ENCODE data around the gene SLC26A5.

SLC26A5 gene

GRCh38 chr7:103341466-103341865 lies 104.5 kb downstream of the SLC26A5 start:
- H2BK15ac ChIP-seq (ENCODE audit: low read depth, poor library complexity, severe bottlenecking): no peak overlapping the region
- peaks cover 1% of the 10 kb centered on the region for H3K4me1 ChIP-seq (ENCODE audit: control insufficient read depth, insufficient read depth, low read depth, low read length)
- H4K8ac ChIP-seq (ENCODE audit: low read length): no peak overlapping the region
- no peak overlapping the region for H3K18ac ChIP-seq (ENCODE audit: low read depth in 1 of 2, low read length in 2 of 2)
- no peak overlapping the region for H3K14ac ChIP-seq (ENCODE audit: low read length in 2 of 2)
- DNase-seq: no peak
- 78% methylated on average over 2 of the region's 2 CpGs for WGBS
- H2BK120ac ChIP-seq (ENCODE audit: low read depth, low read length): no peak overlapping the region
- no peaks in the 10 kb centered on the region for H3K27me3 ChIP-seq (ENCODE audit: control insufficient read depth in 1 of 2, insufficient read depth in 1 of 2, low read length in 2 of 2)
- H3K4me2 ChIP-seq (ENCODE audit: low read length, poor library complexity, severe bottlenecking): no peak overlapping the region
- no peak overlapping the region for H2AK5ac ChIP-seq (ENCODE audit: low read length, severe bottlenecking)
- H3K4me3 ChIP-seq (ENCODE audit: insufficient read depth in 1 of 2, low read depth in 1 of 2, low read length in 2 of 2): no peak overlapping the region
- peaks cover 13 to 47% of the 10 kb centered on the region in 2 experiments for H3K36me3 ChIP-seq (ENCODE audit: control insufficient read depth in 1 of 2, insufficient read depth in 2 of 2, low read depth in 1 of 2, low read length in 2 of 2)
- no peak overlapping the region for H3K23ac ChIP-seq (ENCODE audit: low read length in 2 of 2)
- peaks cover 5% of the 10 kb centered on the region for H3K79me1 ChIP-seq (replicated peaks; ENCODE audit: low read length, poor library complexity, severe bottlenecking)
- no peak overlapping the region for H4K91ac ChIP-seq (ENCODE audit: low read length)
- H2BK12ac ChIP-seq (ENCODE audit: low read length in 2 of 2): no peak overlapping the region
- H3K9me3 ChIP-seq (ENCODE audit: control insufficient read depth, low read length): no peaks in the 10 kb centered on the region
- H3K4ac ChIP-seq (ENCODE audit: low read depth in 1 of 2, low read length in 2 of 2): no peak overlapping the region
- no peak overlapping the region for H3K27ac ChIP-seq (ENCODE audit: low read length, poor library complexity, severe bottlenecking)
- no peak overlapping the region for H2BK5ac ChIP-seq (ENCODE audit: low read depth, low read length, poor library complexity, severe bottlenecking)
- no peak overlapping the region for H2AFZ ChIP-seq (ENCODE audit: low read depth, low read length)
- peak overlapping the region; percentile 29 for H3K9ac ChIP-seq (ENCODE audit: low read length)

- H3K9me3 ChIP-seq (ENCODE audit: control insufficient read depth, low read length): no peaks in the 10 kb centered on the region
- peaks cover 9% of the 10 kb centered on the region for H3K79me1 ChIP-seq (replicated peaks; ENCODE audit: low read length, poor library complexity, severe bottlenecking)
- H4K91ac ChIP-seq (ENCODE audit: low read length): no peak overlapping the region
- no peak overlapping the region for H3K9ac ChIP-seq (ENCODE audit: low read length)
- DNase-seq: no peak
- no peak overlapping the region for H3K27ac ChIP-seq (ENCODE audit: low read length, poor library complexity, severe bottlenecking)
- no CpG with 5 or more reads among the region's 2 CpGs for WGBS
- no peak overlapping the region for H3K4me3 ChIP-seq (ENCODE audit: insufficient read depth in 1 of 2, low read depth in 1 of 2, low read length in 2 of 2)
- no peak overlapping the region for H3K4me2 ChIP-seq (ENCODE audit: low read length, poor library complexity, severe bottlenecking)
- H3K23ac ChIP-seq (ENCODE audit: low read length in 2 of 2): no peak overlapping the region
- H3K18ac ChIP-seq (ENCODE audit: low read depth in 1 of 2, low read length in 2 of 2): no peak overlapping the region
- peaks cover 28 to 67% of the 10 kb centered on the region in 2 experiments for H3K36me3 ChIP-seq (ENCODE audit: control insufficient read depth in 1 of 2, insufficient read depth in 2 of 2, low read depth in 1 of 2, low read length in 2 of 2)
- H3K4ac ChIP-seq (ENCODE audit: low read depth in 1 of 2, low read length in 2 of 2): no peak overlapping the region
- H3K4me1 ChIP-seq (ENCODE audit: control insufficient read depth, insufficient read depth, low read depth, low read length): peaks cover 1% of the 10 kb centered on the region
- no peak overlapping the region for H2BK5ac ChIP-seq (ENCODE audit: low read depth, low read length, poor library complexity, severe bottlenecking)
- H2BK120ac ChIP-seq (ENCODE audit: low read depth, low read length): no peak overlapping the region
- H2AK5ac ChIP-seq (ENCODE audit: low read length, severe bottlenecking): no peak overlapping the region
- no peak overlapping the region for H2BK12ac ChIP-seq (ENCODE audit: low read length in 2 of 2)
- no peak overlapping the region for H4K8ac ChIP-seq (ENCODE audit: low read length)
- no peaks in the 10 kb centered on the region for H3K27me3 ChIP-seq (ENCODE audit: control insufficient read depth in 1 of 2, insufficient read depth in 1 of 2, low read length in 2 of 2)
- no peak overlapping the region for H3K14ac ChIP-seq (ENCODE audit: low read length in 2 of 2)
- no peak overlapping the region for H2AFZ ChIP-seq (ENCODE audit: low read depth, low read length)
- no peak overlapping the region for H2BK15ac ChIP-seq (ENCODE audit: low read depth, poor library complexity, severe bottlenecking)
Observed at GRCh38 chr7:103338864-103339263, 107.1 kb downstream of the SLC26A5 start.

GRCh38 chr7:103336761-103337160 lies 109.2 kb downstream of the SLC26A5 start:
- 91% methylated on average over 1 of the region's 2 CpGs for WGBS

GRCh38 chr7:103325744-103326143 lies 120.3 kb downstream of the SLC26A5 start:
- H3K4me3 ChIP-seq (ENCODE audit: insufficient read depth in 1 of 2, low read depth in 1 of 2, low read length in 2 of 2): no peak overlapping the region
- no peaks in the 10 kb centered on the region for H3K4me1 ChIP-seq (ENCODE audit: control insufficient read depth, insufficient read depth, low read depth, low read length)
- H3K27me3 ChIP-seq (ENCODE audit: control insufficient read depth in 1 of 2, insufficient read depth in 1 of 2, low read length in 2 of 2): no peaks in the 10 kb centered on the region
- peaks cover 8% of the 10 kb centered on the region for H3K79me1 ChIP-seq (replicated peaks; ENCODE audit: low read length, poor library complexity, severe bottlenecking)
- H2BK5ac ChIP-seq (ENCODE audit: low read depth, low read length, poor library complexity, severe bottlenecking): no peak overlapping the region
- H2BK15ac ChIP-seq (ENCODE audit: low read depth, poor library complexity, severe bottlenecking): no peak overlapping the region
- no peak overlapping the region for H4K8ac ChIP-seq (ENCODE audit: low read length)
- no peak overlapping the region for H3K4me2 ChIP-seq (ENCODE audit: low read length, poor library complexity, severe bottlenecking)
- no peak for DNase-seq
- H3K9ac ChIP-seq (ENCODE audit: low read length): no peak overlapping the region
- H2AK5ac ChIP-seq (ENCODE audit: low read length, severe bottlenecking): no peak overlapping the region
- H3K9me3 ChIP-seq (ENCODE audit: control insufficient read depth, low read length): no peaks in the 10 kb centered on the region
- H3K27ac ChIP-seq (ENCODE audit: low read length, poor library complexity, severe bottlenecking): no peak overlapping the region
- WGBS: 98% methylated on average over 5 of the region's 8 CpGs
- no peak overlapping the region for H4K91ac ChIP-seq (ENCODE audit: low read length)
- peaks cover 24 to 76% of the 10 kb centered on the region in 2 experiments for H3K36me3 ChIP-seq (ENCODE audit: control insufficient read depth in 1 of 2, insufficient read depth in 2 of 2, low read depth in 1 of 2, low read length in 2 of 2)
- no peak overlapping the region for H3K4ac ChIP-seq (ENCODE audit: low read depth in 1 of 2, low read length in 2 of 2)
- no peak overlapping the region for H3K14ac ChIP-seq (ENCODE audit: low read length in 2 of 2)
- H2AFZ ChIP-seq (ENCODE audit: low read depth, low read length): no peak overlapping the region
- H2BK12ac ChIP-seq (ENCODE audit: low read length in 2 of 2): no peak overlapping the region
- no peak overlapping the region for H3K18ac ChIP-seq (ENCODE audit: low read depth in 1 of 2, low read length in 2 of 2)
- no peak overlapping the region for H2BK120ac ChIP-seq (ENCODE audit: low read depth, low read length)
- no peak overlapping the region for H3K23ac ChIP-seq (ENCODE audit: low read length in 2 of 2)

More at GRCh38 chr7:103336761-103337160, 109.2 kb downstream of the SLC26A5 start:
- H2BK5ac ChIP-seq (ENCODE audit: low read depth, low read length, poor library complexity, severe bottlenecking): no peak overlapping the region
- no peak overlapping the region for H3K9ac ChIP-seq (ENCODE audit: low read length)
- H2BK120ac ChIP-seq (ENCODE audit: low read depth, low read length): no peak overlapping the region
- no peak overlapping the region for H3K18ac ChIP-seq (ENCODE audit: low read depth in 1 of 2, low read length in 2 of 2)
- H3K4me3 ChIP-seq (ENCODE audit: insufficient read depth in 1 of 2, low read depth in 1 of 2, low read length in 2 of 2): no peak overlapping the region
- H4K91ac ChIP-seq (ENCODE audit: low read length): no peak overlapping the region
- peaks cover 10% of the 10 kb centered on the region for H3K79me1 ChIP-seq (replicated peaks; ENCODE audit: low read length, poor library complexity, severe bottlenecking)
- no peak overlapping the region for H3K23ac ChIP-seq (ENCODE audit: low read length in 2 of 2)
- peaks cover 30 to 78% of the 10 kb centered on the region in 2 experiments for H3K36me3 ChIP-seq (ENCODE audit: control insufficient read depth in 1 of 2, insufficient read depth in 2 of 2, low read depth in 1 of 2, low read length in 2 of 2)
- H2AK5ac ChIP-seq (ENCODE audit: low read length, severe bottlenecking): no peak overlapping the region
- H2BK15ac ChIP-seq (ENCODE audit: low read depth, poor library complexity, severe bottlenecking): no peak overlapping the region
- H3K4me1 ChIP-seq (ENCODE audit: control insufficient read depth, insufficient read depth, low read depth, low read length): no peaks in the 10 kb centered on the region
- no peak overlapping the region for H3K27ac ChIP-seq (ENCODE audit: low read length, poor library complexity, severe bottlenecking)
- H2BK12ac ChIP-seq (ENCODE audit: low read length in 2 of 2): no peak overlapping the region
- H3K4ac ChIP-seq (ENCODE audit: low read depth in 1 of 2, low read length in 2 of 2): no peak overlapping the region
- no peak overlapping the region for H3K14ac ChIP-seq (ENCODE audit: low read length in 2 of 2)
- no peak for DNase-seq
- no peak overlapping the region for H2AFZ ChIP-seq (ENCODE audit: low read depth, low read length)
- H3K4me2 ChIP-seq (ENCODE audit: low read length, poor library complexity, severe bottlenecking): no peak overlapping the region
- H3K9me3 ChIP-seq (ENCODE audit: control insufficient read depth, low read length): no peaks in the 10 kb centered on the region
- H3K27me3 ChIP-seq (ENCODE audit: control insufficient read depth in 1 of 2, insufficient read depth in 1 of 2, low read length in 2 of 2): no peaks in the 10 kb centered on the region
- H4K8ac ChIP-seq (ENCODE audit: low read length): no peak overlapping the region

All from mesenchymal stem cell (in vitro differentiated cells and primary cell).